HepG2 (cell line): ENCODE data around the gene ZNF771. TPM values are rescaled to one million over a fixed set of nuclear protein-coding genes. Genes with fewer than 3 reads are reported as not detected.

Experiments used
- FOXC1 ChIP-seq: sonication (generic); formaldehyde crosslinking; IDR thresholded peaks from 2 replicates; pipeline ENCODE4 v1.8.0; 2022; ENCODE audit warnings: mild to moderate bottlenecking, missing genetic modification reagents, borderline replicate concordance
- GLI4 ChIP-seq: sonication (generic); formaldehyde crosslinking; IDR thresholded peaks from 2 replicates; pipeline ENCODE4 v1.5.1; 2020; ENCODE audit warnings: missing genetic modification reagents, mild to moderate bottlenecking, moderate library complexity, borderline replicate concordance
- HNRNPUL1 ChIP-seq: fragments of 200-400 bp; formaldehyde crosslinking; IDR thresholded peaks from 2 replicates; pipeline ENCODE4 v1.6.1; 2017; ENCODE audit warnings: low read depth, mild to moderate bottlenecking, low read length, moderate library complexity
- HOXD1 ChIP-seq: sonication (generic); formaldehyde crosslinking; IDR thresholded peaks from 2 replicates; pipeline ENCODE4 v1.5.0; 2020; ENCODE audit warnings: missing genetic modification reagents
- MED1 ChIP-seq: sonication (generic); formaldehyde crosslinking; IDR thresholded peaks from 2 replicates; pipeline ENCODE4 v1.4.0; 2020; ENCODE audit warnings: missing genetic modification reagents
- NAIF1 ChIP-seq: sonication (generic); formaldehyde crosslinking; IDR thresholded peaks from 2 replicates; pipeline ENCODE4 v1.5.0; 2020; ENCODE audit warnings: mild to moderate bottlenecking, missing genetic modification reagents, borderline replicate concordance
- SAP130 ChIP-seq: IDR thresholded peaks from 2 replicates; pipeline ENCODE4 v1.6.1; 2016; ENCODE audit warnings: low read depth
- TBL1XR1 ChIP-seq: fragments of 150-350 bp; IDR thresholded peaks from 2 replicates; pipeline ENCODE4 v1.6.1; 2014; ENCODE audit warnings: borderline replicate concordance, low read length; ENCODE audit not compliant: partially characterized antibody
- ZNF224 ChIP-seq: sonication (generic); formaldehyde crosslinking; IDR thresholded peaks from 2 replicates; pipeline ENCODE4 v1.5.0; 2020; ENCODE audit warnings: mild to moderate bottlenecking, missing genetic modification reagents
- polyA plus RNA-seq, 8 experiments: library from polyadenylated mRNA; depleted of rRNA in 3 of 8; stranded (reverse) in 7 of 8; unstranded in 1 of 8; fragments of >200 nt; fragmentation: Illumina TruSeq in 4 of 8; extraction: Trizol in 4 of 8; gene quantifications; 2 replicates each; pipeline versions ENCODE4 v1.2.1 to v1.2.3, GENCODE V29; 2011 to 2016; ENCODE audit warnings: low read depth in 4 of 8, missing spikeins in 1 of 8, mixed read lengths in 1 of 8; ENCODE audit not compliant: insufficient read depth in 1 of 8
- total RNA-seq, 5 experiments: library from RNA; depleted of rRNA; stranded (reverse); fragments of >200 nt; fragmentation: Illumina TruSeq; extraction: Trizol; gene quantifications; 2 replicates each; pipeline ENCODE4 v1.2.3, GENCODE V29; 2016; ENCODE audit warnings: low read depth in 1 of 5
- TF ChIP-seq, protein P1 (sequence below): sonication (generic); formaldehyde crosslinking; IDR thresholded peaks from 2 replicates; pipeline ENCODE4 v1.8.0; 2022; ENCODE audit warnings: missing genetic modification reagents, low read depth, mild to moderate bottlenecking, borderline replicate concordance
- TF ChIP-seq, protein P2 (sequence below): IDR thresholded peaks from 2 replicates; pipeline ENCODE4 v1.6.1; 2018; ENCODE audit warnings: missing genetic modification reagents, mild to moderate bottlenecking, missing compliant biosample characterization

ZNF771 gene
- total and polyA plus RNA-seq, 2 of the 13 experiments (the other 11 are each of a cell fraction or from before 2014, with no cell fraction given): 5.0 to 11.8 TPM

GRCh38 chr16:30447512-30448226 lies 40.3 kb downstream of the ZNF771 start (continued):
- TF ChIP-seq HNRNPUL1 (peak; percentile 93), TBL1XR1 (peak; percentile 17), NAIF1 (CRISPR knock-in tag) (peak; percentile 53; the same call in 1 of the 2 replicates), MED1 (peak; percentile 88), GLI4 (CRISPR knock-in tag) (0 out of 2 replicates have a peak, but pooled peaks have one; percentile 59), ZNF224 (CRISPR knock-in tag) (0 out of 2 replicates have a peak, but pooled peaks have one; percentile 43), FOXC1 (peak; percentile 72; the same call in 1 of the 2 replicates), SAP130 (CRISPR knock-in tag) (peak; percentile 90), HOXD1 (peak; percentile 15; the same call in 1 of the 2 replicates)
- TF ChIP-seq, protein P1, sequence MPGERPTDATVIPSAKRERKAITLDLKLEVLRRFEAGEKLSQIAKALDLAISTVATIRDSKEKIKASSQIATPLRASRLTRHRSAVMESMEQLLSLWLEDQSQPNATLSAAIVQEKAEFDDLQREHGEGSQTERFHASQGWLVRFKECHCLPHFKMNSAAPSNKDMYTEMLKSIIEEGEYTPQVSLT (CRISPR knock-in tag): no peak
- TF ChIP-seq, protein P2, sequence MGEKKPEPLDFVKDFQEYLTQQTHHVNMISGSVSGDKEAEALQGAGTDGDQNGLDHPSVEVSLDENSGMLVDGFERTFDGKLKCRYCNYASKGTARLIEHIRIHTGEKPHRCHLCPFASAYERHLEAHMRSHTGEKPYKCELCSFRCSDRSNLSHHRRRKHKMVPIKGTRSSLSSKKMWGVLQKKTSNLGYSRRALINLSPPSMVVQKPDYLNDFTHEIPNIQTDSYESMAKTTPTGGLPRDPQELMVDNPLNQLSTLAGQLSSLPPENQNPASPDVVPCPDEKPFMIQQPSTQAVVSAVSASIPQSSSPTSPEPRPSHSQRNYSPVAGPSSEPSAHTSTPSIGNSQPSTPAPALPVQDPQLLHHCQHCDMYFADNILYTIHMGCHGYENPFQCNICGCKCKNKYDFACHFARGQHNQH (CRISPR knock-in tag): peak; percentile 90
